PC-9 (cell line): Measurements from ENCODE around the gene USP49.

Source experiments
- CTCF ChIP-seq: fragments of 200-600 bp; sonication (generic); conservative IDR thresholded peaks from 2 replicates; pipeline ENCODE4 v1.6.1; 2017; ENCODE audit warnings: mixed run types, antibody characterized with exemption, mild to moderate bottlenecking, moderate library complexity
- EZH2 ChIP-seq: fragments of 200-600 bp; sonication (generic); IDR thresholded peaks from 2 replicates; pipeline ENCODE4 v1.8.0; 2017; ENCODE audit warnings: antibody characterized with exemption, low read depth

DNA sequence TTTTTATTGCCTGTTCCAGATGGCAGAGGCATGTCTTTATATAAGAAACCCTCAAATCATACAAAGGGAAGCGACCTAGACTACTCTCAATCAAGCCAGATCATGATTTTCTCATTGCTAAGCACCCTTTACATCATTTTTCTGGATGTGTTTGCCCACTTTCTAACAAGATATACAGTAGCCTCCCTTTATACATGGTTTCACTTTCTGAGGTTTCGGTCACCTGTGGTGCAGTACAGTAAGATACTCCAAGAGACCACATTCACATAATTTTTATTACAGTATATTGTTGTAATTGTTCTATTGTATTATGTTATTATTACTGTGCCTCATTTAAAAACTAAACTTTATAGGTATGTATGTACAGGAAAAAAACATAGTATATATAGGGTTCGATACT lies 84.1 kb downstream of the USP49 start:
- no peak for TF ChIP-seq CTCF
- no peak for TF ChIP-seq EZH2
